HG03064 (cell line): ENCODE measurements around the gene CYFIP2.
A peak's percentile ranks its signal among the peaks of the same experiment; 100 is the strongest.

ENCODE experiments used
- ATAC-seq: cut with Tn5 transposase; IDR thresholded peaks from one replicate; pipeline ENCODE4 v1.9.1; 2021; ENCODE audit warnings: low read depth; ENCODE audit not compliant: unreplicated experiment

CYFIP2 gene

GRCh38 chr5:157253547-157253946 is 12.4 kb upstream of the CYFIP2 start:
- peak; percentile 51 for ATAC-seq

- no peak for ATAC-seq
Observed at GRCh38 chr5:157258450-157258849, 7.5 kb upstream of the CYFIP2 start.

- no peak for ATAC-seq
Observed at GRCh38 chr5:157259699-157260098, 6.2 kb upstream of the CYFIP2 start.

GRCh38 chr5:157263496-157264090 is 2.3 kb upstream of the CYFIP2 start:
- no peak for ATAC-seq

- peak; percentile 43 for ATAC-seq
Observed at GRCh38 chr5:157266286-157267007, 524 bp downstream of the CYFIP2 start.

GRCh38 chr5:157267025-157267424 is 1.1 kb downstream of the CYFIP2 start:
- no peak for ATAC-seq

- no peak for ATAC-seq
Observed at GRCh38 chr5:157267761-157268480, 2.0 kb downstream of the CYFIP2 start.

- no peak for ATAC-seq
Observed at GRCh38 chr5:157269165-157269671, 3.3 kb downstream of the CYFIP2 start.

GRCh38 chr5:157269761-157270272 is 3.9 kb downstream of the CYFIP2 start:
- no peak for ATAC-seq

GRCh38 chr5:157270771-157271170 is 4.8 kb downstream of the CYFIP2 start:
- ATAC-seq, result no peak

GRCh38 chr5:157271740-157272271 is 5.9 kb downstream of the CYFIP2 start:
- ATAC-seq, result peak; percentile 87

- ATAC-seq, result peak; percentile 45
Observed at GRCh38 chr5:157273131-157273556, 7.2 kb downstream of the CYFIP2 start.

- no peak for ATAC-seq
Observed at GRCh38 chr5:157275403-157275802, 9.5 kb downstream of the CYFIP2 start.

- no peak for ATAC-seq
Observed at GRCh38 chr5:157278319-157279037, 12.6 kb downstream of the CYFIP2 start.

- ATAC-seq, result no peak
Observed at GRCh38 chr5:157279605-157280239, 13.8 kb downstream of the CYFIP2 start.

- no peak for ATAC-seq
Observed at GRCh38 chr5:157280927-157281326, 15.0 kb downstream of the CYFIP2 start.

GRCh38 chr5:157282150-157282549 is 16.2 kb downstream of the CYFIP2 start:
- ATAC-seq, result no peak

- ATAC-seq, result peak; percentile 99
Observed at GRCh38 chr5:157283434-157283833, 17.5 kb downstream of the CYFIP2 start.

- ATAC-seq, result no peak
Observed at GRCh38 chr5:157284458-157285212, 18.7 kb downstream of the CYFIP2 start.
